DMS53 (cell line): ENCODE data around the gene ZBTB47.

Experiments
- DNase-seq: peaks from one replicate; lab custom pipeline; 2025; lab: John Stamatoyannopoulos, UW

The ZBTB47 gene

GRCh38 chr3:42712688-42713372 is 59.3 kb downstream of the ZBTB47 start:
- no peak for DNase-seq

- DNase-seq = no peak
These were observed 60.2 kb downstream of the ZBTB47 start for GRCh38 chr3:42713747-42714146.

DNA sequence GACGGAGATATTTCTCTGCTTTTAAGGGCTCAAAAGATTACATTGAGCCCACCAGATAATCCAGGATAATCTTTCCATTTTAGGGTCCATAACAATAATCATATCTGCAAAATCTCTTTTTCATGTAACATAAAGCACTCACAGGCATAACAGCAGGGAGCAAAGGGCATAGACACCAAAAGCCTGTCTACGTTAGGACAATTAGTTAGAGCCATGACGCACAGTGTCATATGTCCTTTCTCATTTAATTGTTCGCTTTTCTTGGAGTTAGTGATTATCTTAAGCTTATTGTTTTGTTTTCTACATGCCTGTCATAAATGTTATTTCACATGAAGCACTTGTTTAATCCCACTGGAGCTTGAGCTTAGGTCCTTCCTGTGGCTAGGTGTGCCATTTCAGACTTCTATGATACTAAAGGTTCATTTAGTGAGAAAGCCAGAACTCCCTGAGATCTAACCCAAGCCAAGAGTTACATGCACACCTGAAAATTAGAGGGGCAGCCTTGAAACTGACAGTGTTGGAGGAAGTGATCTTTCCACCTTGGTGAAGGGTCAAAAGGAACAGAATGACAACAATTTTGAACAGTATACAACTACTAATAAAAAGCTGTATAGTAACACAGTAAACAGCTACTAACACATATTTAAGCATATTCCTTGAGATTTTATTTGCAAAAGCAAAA is 60.8 kb downstream of the ZBTB47 start:
- DNase-seq = no peak
